Measurements from ENCODE around the gene PBLD. TPM values are rescaled to one million over a fixed set of nuclear protein-coding genes. Genes with fewer than 3 reads are reported as not detected.
A peak's percentile ranks its signal among the peaks of the same experiment; 100 is the strongest.
"Not testable (repeated sequence)": the region's sequence is repeated elsewhere in the genome, so short reads cannot be mapped to it uniquely, and the experiment has no call there.

PBLD gene
- total RNA-seq, 1 experiment from 2014 or later, result 3.5 TPM

DNA sequence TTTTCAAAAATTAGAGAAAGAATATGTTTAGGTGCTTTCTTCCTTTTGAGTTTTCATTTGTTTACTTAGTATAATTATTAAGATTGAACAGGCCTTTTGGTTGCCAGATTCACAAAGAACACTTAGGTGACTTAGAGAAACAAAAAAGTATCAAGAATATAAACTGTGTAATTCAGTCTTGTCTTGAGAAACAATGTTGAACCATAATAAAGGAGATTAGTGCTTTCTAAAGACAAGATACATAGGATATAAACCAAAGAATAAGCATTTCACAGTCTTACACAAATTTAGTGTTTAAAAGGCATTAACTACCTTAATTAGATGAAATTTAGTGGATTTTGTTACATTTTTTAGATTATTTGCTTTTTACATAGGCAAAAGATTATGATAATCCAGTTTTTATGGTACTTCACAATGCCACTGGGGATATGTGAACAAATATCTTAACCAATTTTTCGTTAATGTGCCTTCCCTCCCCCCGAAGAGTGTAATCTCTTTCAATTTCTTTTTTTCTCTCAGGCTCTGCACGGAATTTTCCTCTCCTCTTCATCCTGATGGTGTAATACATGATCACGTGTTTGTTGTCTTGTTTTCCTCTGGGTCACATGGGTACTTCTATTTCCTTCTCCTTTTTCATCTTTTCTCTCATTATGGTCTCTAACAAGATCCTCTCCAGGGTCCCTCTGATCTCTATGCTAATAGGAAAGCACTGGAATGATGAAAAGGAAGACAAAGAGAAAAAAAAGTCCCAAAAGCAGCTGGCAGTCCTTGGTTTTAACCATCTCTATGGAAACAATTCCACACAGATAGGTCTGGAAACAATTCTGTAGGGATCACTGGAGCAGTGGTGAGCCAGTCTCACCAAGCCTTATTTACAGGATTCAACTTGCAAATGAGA, 4.6 kb downstream of the PBLD start:
- H2BK15ac ChIP-seq (ENCODE audit: low read depth, low read length), result no peak overlapping the region
- H3K23me2 ChIP-seq (ENCODE audit: insufficient read length, low read depth, low read length, poor library complexity, severe bottlenecking), result peaks cover 10% of the 10 kb centered on the region
- H3K4me2 ChIP-seq (ENCODE audit: insufficient read depth, insufficient read length, low read length), result no peak overlapping the region
- H3K18ac ChIP-seq (ENCODE audit: insufficient read length, low read depth, low read length), result no peak overlapping the region
- H4K91ac ChIP-seq (ENCODE audit: insufficient read length, low read depth, low read length), result no peak overlapping the region
- H3K9ac ChIP-seq (ENCODE audit: extremely low read depth, insufficient read length, low read length), result no peak overlapping the region
- Mint-ChIP-seq H3K4me1 (peaks cover 14 to 22% of the 10 kb centered on the region in 2 experiments), H3K27ac (peak overlapping the region; percentile 8 to 82 (median 20)), H3K27me3 (ENCODE audit: low read depth) (peaks cover 2% of the 10 kb centered on the region), H3K9me3 (peaks cover 0 to 6% of the 10 kb centered on the region in 2 experiments; a peak in 2 of 5 replicates), H3K36me3 (ENCODE audit: insufficient read depth in 1 of 3, low read depth in 3 of 3) (peaks cover 4 to 7% (median 5%) of the 10 kb centered on the region in 3 experiments), H3K4me3 (no peak overlapping the region)
- H3K79me1 ChIP-seq (ENCODE audit: insufficient read depth, low read depth, low read length, poor library complexity, severe bottlenecking), result no peaks in the 10 kb centered on the region
- no peak overlapping the region for H3T11ph ChIP-seq (ENCODE audit: low read length)
- H2BK5ac ChIP-seq (ENCODE audit: insufficient read length, low read length), result no peak overlapping the region
- no peak overlapping the region for H4K8ac ChIP-seq (replicated peaks; ENCODE audit: insufficient read length, low read depth, low read length)
- no peaks in the 10 kb centered on the region for H3K9me3 ChIP-seq (ENCODE audit: control insufficient read depth, low read depth, low read length)
- H2BK20ac ChIP-seq (ENCODE audit: low read depth, low read length, poor library complexity, severe bottlenecking), result no peak overlapping the region
- H4K5ac ChIP-seq (ENCODE audit: insufficient read length, low read depth, low read length), result no peak overlapping the region
- no peak overlapping the region for H3K4ac ChIP-seq (ENCODE audit: low read depth, low read length)
- H4K20me1 ChIP-seq (ENCODE audit: control insufficient read depth, insufficient read depth, insufficient read length), result no peaks in the 10 kb centered on the region
- H3K27me3 ChIP-seq (ENCODE audit: insufficient read depth, low read length), result no peaks in the 10 kb centered on the region
- H3K79me2 ChIP-seq (ENCODE audit: insufficient read depth, low read length), result peaks cover 3% of the 10 kb centered on the region; the same call in 1 of the 2 replicates
- no peak overlapping the region for H2AK5ac ChIP-seq (ENCODE audit: insufficient read length, low read length)
- no peak overlapping the region for H2BK120ac ChIP-seq (ENCODE audit: low read depth, low read length, poor library complexity, severe bottlenecking)
- H3K23ac ChIP-seq (ENCODE audit: insufficient read length, low read depth, low read length), result no peak overlapping the region
- H3K27ac ChIP-seq (ENCODE audit: insufficient read length, low read depth, low read length), result no peak overlapping the region
- H3K14ac ChIP-seq (ENCODE audit: insufficient read depth, low read length), result no peak overlapping the region
- TF ChIP-seq, protein P1, sequence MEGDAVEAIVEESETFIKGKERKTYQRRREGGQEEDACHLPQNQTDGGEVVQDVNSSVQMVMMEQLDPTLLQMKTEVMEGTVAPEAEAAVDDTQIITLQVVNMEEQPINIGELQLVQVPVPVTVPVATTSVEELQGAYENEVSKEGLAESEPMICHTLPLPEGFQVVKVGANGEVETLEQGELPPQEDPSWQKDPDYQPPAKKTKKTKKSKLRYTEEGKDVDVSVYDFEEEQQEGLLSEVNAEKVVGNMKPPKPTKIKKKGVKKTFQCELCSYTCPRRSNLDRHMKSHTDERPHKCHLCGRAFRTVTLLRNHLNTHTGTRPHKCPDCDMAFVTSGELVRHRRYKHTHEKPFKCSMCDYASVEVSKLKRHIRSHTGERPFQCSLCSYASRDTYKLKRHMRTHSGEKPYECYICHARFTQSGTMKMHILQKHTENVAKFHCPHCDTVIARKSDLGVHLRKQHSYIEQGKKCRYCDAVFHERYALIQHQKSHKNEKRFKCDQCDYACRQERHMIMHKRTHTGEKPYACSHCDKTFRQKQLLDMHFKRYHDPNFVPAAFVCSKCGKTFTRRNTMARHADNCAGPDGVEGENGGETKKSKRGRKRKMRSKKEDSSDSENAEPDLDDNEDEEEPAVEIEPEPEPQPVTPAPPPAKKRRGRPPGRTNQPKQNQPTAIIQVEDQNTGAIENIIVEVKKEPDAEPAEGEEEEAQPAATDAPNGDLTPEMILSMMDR (conservative IDR thresholded peaks at IDR 0.05), result no peak
- no peak overlapping the region for H2AFZ ChIP-seq (ENCODE audit: low read length)
- WGBS (ENCODE audit: extremely low coverage, insufficient read length, low lambda C conversion rate), result no CpG with 5 or more reads among the region's 4 CpGs
- H2BK12ac ChIP-seq (ENCODE audit: insufficient read length, low read depth, low read length), result no peak overlapping the region
- no peak overlapping the region for H3K56ac ChIP-seq (ENCODE audit: insufficient read length, low read depth, low read length)
- no peak for DNase-seq
- H3K4me1 ChIP-seq (ENCODE audit: insufficient read depth, low read length), result no peaks in the 10 kb centered on the region

DNA sequence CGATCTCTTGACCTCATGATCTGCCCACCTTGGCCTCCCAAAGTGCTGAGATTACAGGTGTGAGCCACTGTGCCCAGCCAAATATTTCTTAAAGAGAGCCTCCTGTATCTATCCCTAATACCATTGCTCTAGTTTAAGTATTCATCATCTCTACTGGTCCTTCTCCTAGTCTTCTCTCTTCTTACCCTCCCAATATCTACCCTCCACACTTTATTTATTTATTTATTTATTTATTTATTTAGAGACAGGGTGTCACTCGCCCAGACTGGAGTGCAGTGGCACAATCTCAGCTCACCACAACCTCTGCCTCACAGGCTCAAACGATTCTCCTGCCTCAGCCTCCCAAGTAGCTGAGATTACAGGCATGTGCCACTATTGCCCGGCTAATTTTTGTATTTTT, 8.3 kb downstream of the PBLD start:
- H4K20me1 ChIP-seq (ENCODE audit: control insufficient read depth, insufficient read depth, insufficient read length); H2BK120ac ChIP-seq (ENCODE audit: low read depth, low read length, poor library complexity, severe bottlenecking); H2BK5ac ChIP-seq (ENCODE audit: insufficient read length, low read length); H3K23me2 ChIP-seq (ENCODE audit: insufficient read length, low read depth, low read length, poor library complexity, severe bottlenecking); H4K8ac ChIP-seq (replicated peaks; ENCODE audit: insufficient read length, low read depth, low read length); H3K79me1 ChIP-seq (ENCODE audit: insufficient read depth, low read depth, low read length, poor library complexity, severe bottlenecking); H3K18ac ChIP-seq (ENCODE audit: insufficient read length, low read depth, low read length); H3K56ac ChIP-seq (ENCODE audit: insufficient read length, low read depth, low read length); H3K27ac ChIP-seq (ENCODE audit: insufficient read length, low read depth, low read length); H2BK15ac ChIP-seq (ENCODE audit: low read depth, low read length); H3K27ac Mint-ChIP-seq; H2BK12ac ChIP-seq (ENCODE audit: insufficient read length, low read depth, low read length); H3K79me2 ChIP-seq (ENCODE audit: insufficient read depth, low read length); H3K36me3 Mint-ChIP-seq (ENCODE audit: insufficient read depth in 1 of 3, low read depth in 3 of 3); H2BK20ac ChIP-seq (ENCODE audit: low read depth, low read length, poor library complexity, severe bottlenecking); DNase-seq; H3K14ac ChIP-seq (ENCODE audit: insufficient read depth, low read length); H3K9me3 Mint-ChIP-seq; H3K4ac ChIP-seq (ENCODE audit: low read depth, low read length); H3T11ph ChIP-seq (ENCODE audit: low read length); H4K5ac ChIP-seq (ENCODE audit: insufficient read length, low read depth, low read length); H3K23ac ChIP-seq (ENCODE audit: insufficient read length, low read depth, low read length); H3K27me3 ChIP-seq (ENCODE audit: insufficient read depth, low read length); H3K4me2 ChIP-seq (ENCODE audit: insufficient read depth, insufficient read length, low read length); H3K4me3 Mint-ChIP-seq; H4K91ac ChIP-seq (ENCODE audit: insufficient read length, low read depth, low read length); H3K4me1 ChIP-seq (ENCODE audit: insufficient read depth, low read length); H2AK5ac ChIP-seq (ENCODE audit: insufficient read length, low read length); H3K9ac ChIP-seq (ENCODE audit: extremely low read depth, insufficient read length, low read length); H3K9me3 ChIP-seq (ENCODE audit: control insufficient read depth, low read depth, low read length); H2AFZ ChIP-seq (ENCODE audit: low read length); H3K27me3 Mint-ChIP-seq (ENCODE audit: low read depth): not testable (repeated sequence)
- H3K4me1 Mint-ChIP-seq, result peaks cover 9 to 11% of the 10 kb centered on the region in 2 experiments
- no CpG with 5 or more reads among the region's 4 CpGs for WGBS (ENCODE audit: extremely low coverage, insufficient read length, low lambda C conversion rate)
